Heart left ventricle (tissue), 16 donors: ENCODE measurements around the gene RHPN2. TPM values are rescaled to one million over a fixed set of nuclear protein-coding genes. Genes with fewer than 3 reads are reported as not detected.
"Not testable (repeated sequence)": the region's sequence is repeated elsewhere in the genome, so short reads cannot be mapped to it uniquely, and the experiment has no call there.

Source experiments
- ATAC-seq, 4 donors: fragments of 200-7000 bp; cut with Tn5 transposase; one replicate each; pipeline ENCODE4 v1.9.1; 2020 to 2022; ENCODE audit warnings: moderate library complexity in 4 of 4, mild to moderate bottlenecking in 3 of 4, moderate number of reproducible peaks in 1 of 4
- DNase-seq, 5 donors: peaks; one replicate each; pipeline ENCODE4 v3.0.0-alpha.2; 2020
- H3K27ac ChIP-seq, 12 donors: fragments of 200-600 bp; sonication (generic) in 4 of 12; one replicate each; pipeline versions ENCODE4 v1.5.0 to v1.8.0; 2016 to 2022; ENCODE audit warnings: mild to moderate bottlenecking in 2 of 12
- H3K27me3 ChIP-seq, 9 donors: fragments of 200-600 bp; sonication (generic) in 2 of 9; one replicate each; pipeline versions ENCODE4 v1.5.1 to v1.8.0; 2016 to 2022; ENCODE audit warnings: mild to moderate bottlenecking in 3 of 9
- H3K36me3 ChIP-seq, 9 donors: fragments of 200-600 bp; sonication (generic) in 2 of 9; one replicate each; pipeline versions ENCODE4 v1.5.0 to v1.8.0; 2018 to 2022; ENCODE audit warnings: mild to moderate bottlenecking in 2 of 9
- H3K4me1 ChIP-seq, 12 donors: fragments of 200-600 bp; sonication (generic) in 4 of 12; one replicate each; pipeline versions ENCODE4 v1.5.0 to v1.8.0; 2016 to 2022; ENCODE audit warnings: mild to moderate bottlenecking in 3 of 12
- H3K4me3 ChIP-seq, 12 donors: fragments of 200-600 bp; sonication (generic) in 4 of 12; one replicate each; pipeline versions ENCODE4 v1.5.0 to v1.8.0; 2017 to 2022; ENCODE audit warnings: mild to moderate bottlenecking in 9 of 12, moderate library complexity in 4 of 12
- H3K9me3 ChIP-seq, 12 donors: fragments of 200-600 bp; sonication (generic) in 4 of 12; one replicate each; pipeline versions ENCODE4 v1.5.0 to v1.8.0; 2016 to 2022; ENCODE audit warnings: mild to moderate bottlenecking in 1 of 12
- POLR2A ChIP-seq, 2 donors: fragments of 450-650 bp; IDR thresholded peaks; one replicate each; pipeline ENCODE4 v1.6.1; 2017; ENCODE audit warnings: antibody characterized with exemption in 2 of 2, mild to moderate bottlenecking in 2 of 2, moderate library complexity in 2 of 2
- WGBS, 4 donors: extraction: QIAGEN DNeasy Blood & Tissue Kit in 2 of 4; methylation state at CpG; one replicate each; pipeline versions ENCODE4 v1.1.5 to v1.1.7; 2013 to 2018; 5-methylcytosine and 5-hydroxymethylcytosine counted together
- intact Hi-C, 10 donors: fragments of 100-400 bp; cut with DNase I; formaldehyde crosslinking; loops; one replicate each; pipeline versions ENCODE4 v1.11.1 to v1.14.2; 2022
- polyA plus RNA-seq, 2 donors: library from polyadenylated mRNA; stranded (reverse); fragments of 200-250 nt; gene quantifications; one replicate each; pipeline ENCODE4 v1.2.3, GENCODE V29; 2013
- total RNA-seq, 9 donors: library from RNA; depleted of rRNA in 2 of 9; stranded (reverse); fragments of >200 nt in 2 of 9; fragmentation: NEBNext Ultra II Directional in 3 of 9; extraction: Animal tissue kit (Norgen Biotek cat#: 25700) in 3 of 9; gene quantifications; one replicate each; pipeline versions ENCODE4 v1.1.0 to v1.2.4, GENCODE V29; 2016 to 2023
- TF ChIP-seq, protein P1 (sequence below), 12 donors: fragments of 200-600 bp; sonication (generic) in 4 of 12; IDR thresholded peaks; one replicate each; pipeline versions ENCODE4 v1.5.0 to v1.8.0; 2018 to 2022; ENCODE audit warnings: antibody characterized with exemption in 12 of 12, mild to moderate bottlenecking in 5 of 12
- donor health status: ischemic (EF 13 %, LVEDD 7.1; RV severe dilation, severe dysfunction).
- donor health status: healthy with polysubstance abuse.
- donor health status: DM: no; HTN: yes; CAD: no.
- donor health status: DM: no; HTN: no; CAD: no.
- donor health status: ischemic (EF 25% LVEDD 6.9; RV normal size, moderate dysfunction).
- donor health status: ischemic (EF 25% LVEDD 5.7; RV mildly dilated, moderate dysfunction).
- donor health status: healthy.
- donor health status: DM: yes; HTN: yes; CAD: no.
- donor health status: ischemic (EF 35%, LVEDD 5.7; RV mildly dilated, moderate dysfunction).
- donor health status: nonischemic (EF 11% LVEDD 7.7; RV severe dilation, severe dysfunction).
- donor health status: DM: yes; HTN: yes; CAD: no.
- donor health status: PGD.
- donor health status: ischemic (EF 29% LVEDD 5.4; RV normal size, mild dysfunction).
- donor health status: nonischemic (EF 23%, LVEDD 6.1; RV moderate dilation, normal function).

RHPN2 gene
- total and polyA plus RNA-seq, 11 donors, result 0.35 to 3.7 (median 1.9) TPM

DNA sequence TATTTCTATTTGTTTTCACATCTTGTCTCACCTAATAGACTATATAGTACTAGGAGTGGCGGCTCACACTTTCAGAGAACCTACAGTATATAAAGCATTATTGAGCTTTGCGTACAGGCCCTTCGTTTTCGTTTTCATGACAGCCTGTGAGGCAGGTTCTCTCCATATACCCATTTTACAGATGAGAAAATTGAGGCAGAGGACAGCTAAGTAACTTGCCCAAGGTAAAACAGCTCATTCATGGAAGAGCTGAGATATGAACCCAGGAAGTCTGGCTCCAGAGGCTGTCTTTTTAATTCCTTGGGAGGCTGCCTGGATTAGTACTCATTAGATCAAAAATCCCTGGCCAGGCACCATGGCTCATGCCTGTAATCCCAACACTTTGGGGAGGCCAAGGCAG is 63.8 kb downstream of the RHPN2 start:
- H3K4me1 ChIP-seq, result no peaks in the 10 kb centered on the region
- H3K36me3 ChIP-seq, result no peaks in the 10 kb centered on the region
- H3K27ac ChIP-seq, result no peak overlapping the region
- ATAC-seq (no peak), DNase-seq (no peak)
- H3K27me3 ChIP-seq, result no peaks in the 10 kb centered on the region
- TF ChIP-seq, protein P1, sequence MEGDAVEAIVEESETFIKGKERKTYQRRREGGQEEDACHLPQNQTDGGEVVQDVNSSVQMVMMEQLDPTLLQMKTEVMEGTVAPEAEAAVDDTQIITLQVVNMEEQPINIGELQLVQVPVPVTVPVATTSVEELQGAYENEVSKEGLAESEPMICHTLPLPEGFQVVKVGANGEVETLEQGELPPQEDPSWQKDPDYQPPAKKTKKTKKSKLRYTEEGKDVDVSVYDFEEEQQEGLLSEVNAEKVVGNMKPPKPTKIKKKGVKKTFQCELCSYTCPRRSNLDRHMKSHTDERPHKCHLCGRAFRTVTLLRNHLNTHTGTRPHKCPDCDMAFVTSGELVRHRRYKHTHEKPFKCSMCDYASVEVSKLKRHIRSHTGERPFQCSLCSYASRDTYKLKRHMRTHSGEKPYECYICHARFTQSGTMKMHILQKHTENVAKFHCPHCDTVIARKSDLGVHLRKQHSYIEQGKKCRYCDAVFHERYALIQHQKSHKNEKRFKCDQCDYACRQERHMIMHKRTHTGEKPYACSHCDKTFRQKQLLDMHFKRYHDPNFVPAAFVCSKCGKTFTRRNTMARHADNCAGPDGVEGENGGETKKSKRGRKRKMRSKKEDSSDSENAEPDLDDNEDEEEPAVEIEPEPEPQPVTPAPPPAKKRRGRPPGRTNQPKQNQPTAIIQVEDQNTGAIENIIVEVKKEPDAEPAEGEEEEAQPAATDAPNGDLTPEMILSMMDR (IDR thresholded peaks at IDR 0.05), result no peak
- TF ChIP-seq POLR2A (IDR thresholded peaks at IDR 0.05), result no peak
- intact Hi-C loops, result no loop called here
- H3K9me3 ChIP-seq, result no peaks in the 10 kb centered on the region
- H3K4me3 ChIP-seq, result no peak overlapping the region
- 91 to 98% (median 94%) methylated on average over 4 of the region's 4 CpGs for WGBS, 4 donors

DNA sequence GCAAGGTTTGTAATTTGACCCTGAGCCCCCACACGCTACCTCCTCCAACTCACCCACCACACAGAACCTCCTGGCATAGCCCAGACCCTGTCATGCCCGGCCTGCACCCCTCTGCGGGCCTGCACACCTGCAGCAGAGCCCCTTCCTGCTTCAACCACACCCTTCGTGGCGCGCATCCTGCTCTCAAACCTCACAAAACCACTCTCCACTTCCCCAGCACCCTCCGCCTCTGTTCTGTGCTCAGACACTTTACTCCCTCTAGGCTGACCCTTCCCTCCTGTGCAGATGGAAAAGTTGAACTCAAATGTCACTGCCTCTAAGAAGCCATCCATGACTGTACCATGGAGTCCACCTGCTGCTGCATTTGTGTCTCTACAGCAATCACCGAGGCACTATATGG is 64.2 kb downstream of the RHPN2 start:
- H3K27me3 ChIP-seq, result no peaks in the 10 kb centered on the region
- H3K4me1 ChIP-seq, result no peaks in the 10 kb centered on the region
- no peak for DNase-seq
- intact Hi-C loops, result no loop called here
- H3K9me3 ChIP-seq, result no peaks in the 10 kb centered on the region
- WGBS, 4 donors, result 86 to 96% (median 86%) methylated on average over 8 of the region's 8 CpGs
- TF ChIP-seq POLR2A (IDR thresholded peaks at IDR 0.05), result no peak
- TF ChIP-seq, protein P1 (IDR thresholded peaks at IDR 0.05), result no peak
- H3K36me3 ChIP-seq, result no peaks in the 10 kb centered on the region
- no peak overlapping the region for H3K4me3 ChIP-seq
- ATAC-seq, result no peak
- H3K27ac ChIP-seq, result no peak overlapping the region

DNA sequence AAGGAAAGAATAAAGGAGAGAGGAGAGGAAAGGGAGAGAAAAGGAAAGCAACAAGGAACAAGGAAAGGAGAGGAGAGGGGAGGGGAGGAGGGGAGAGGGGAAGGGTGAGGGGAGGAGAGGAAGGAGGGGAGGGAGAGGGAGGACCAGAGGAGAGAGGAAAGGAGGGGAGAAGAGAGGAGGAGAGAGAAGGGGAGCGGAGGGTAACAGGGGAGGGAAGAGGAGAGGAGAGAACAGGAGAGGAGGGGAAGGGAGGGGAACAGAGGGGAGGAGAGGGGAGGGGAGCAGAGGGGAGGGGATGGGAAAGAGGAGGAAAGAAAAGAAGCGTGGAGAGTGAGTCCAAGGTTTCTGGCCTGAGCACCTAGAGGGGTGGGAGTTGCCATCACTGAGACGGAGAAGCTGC is 66.0 kb downstream of the RHPN2 start:
- Histone ChIP-seq H3K36me3 (no peaks in the 10 kb centered on the region), H3K27ac (no peak overlapping the region), H3K27me3 (no peaks in the 10 kb centered on the region), H3K4me3 (no peak overlapping the region), H3K4me1 (no peaks in the 10 kb centered on the region), H3K9me3 (no peaks in the 10 kb centered on the region)
- intact Hi-C loops, result no loop called here
- no peak for ATAC-seq
- 75 to 82% (median 79%) methylated on average over 3 of the region's 3 CpGs for WGBS, 4 donors
- TF ChIP-seq, protein P1 (IDR thresholded peaks at IDR 0.05), result no peak
- no peak for TF ChIP-seq POLR2A (IDR thresholded peaks at IDR 0.05)
- DNase-seq, result no peak

DNA sequence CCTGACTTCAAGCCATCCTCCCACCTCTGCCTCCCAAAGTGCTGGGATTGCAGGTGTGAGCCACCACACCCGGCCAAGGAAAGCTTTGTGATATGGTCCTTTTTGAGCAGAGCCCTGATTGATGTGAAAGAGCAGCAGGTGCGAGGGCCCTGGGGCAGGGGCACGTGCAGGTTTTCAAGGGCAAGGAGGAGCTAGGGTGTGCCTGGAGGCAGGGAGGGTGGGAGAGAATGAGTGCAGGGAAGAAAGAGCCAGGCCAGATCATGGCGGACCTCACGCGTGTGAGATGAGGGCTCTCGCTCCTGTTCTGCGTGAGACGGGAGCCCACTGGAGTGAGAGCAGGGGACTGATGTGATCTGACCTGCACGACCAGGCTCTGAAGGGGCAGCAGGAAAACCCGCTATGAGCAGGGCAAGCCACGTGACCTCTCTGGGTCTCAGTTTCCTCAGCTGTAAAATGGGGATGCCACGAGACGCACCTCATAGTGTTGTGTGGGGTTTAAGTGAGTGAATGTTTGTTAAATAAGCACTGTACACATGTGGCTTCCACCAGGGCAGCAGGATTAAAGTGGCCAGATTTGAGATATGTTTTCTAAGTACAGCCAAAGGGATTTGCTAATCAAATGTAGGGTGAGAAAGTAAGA is 66.9 kb downstream of the RHPN2 start:
- Histone ChIP-seq H3K36me3 (no peaks in the 10 kb centered on the region), H3K4me3 (no peak overlapping the region), H3K9me3 (no peaks in the 10 kb centered on the region), H3K4me1 (no peaks in the 10 kb centered on the region), H3K27ac (no peak overlapping the region), H3K27me3 (no peaks in the 10 kb centered on the region)
- intact Hi-C loops, result no loop called here
- TF ChIP-seq, protein P1 (IDR thresholded peaks at IDR 0.05), result no peak
- no peak for TF ChIP-seq POLR2A (IDR thresholded peaks at IDR 0.05)
- ATAC-seq (no peak), DNase-seq (no peak)
- 86 to 94% (median 92%) methylated on average over 14 of the region's 14 CpGs for WGBS, 4 donors

DNA sequence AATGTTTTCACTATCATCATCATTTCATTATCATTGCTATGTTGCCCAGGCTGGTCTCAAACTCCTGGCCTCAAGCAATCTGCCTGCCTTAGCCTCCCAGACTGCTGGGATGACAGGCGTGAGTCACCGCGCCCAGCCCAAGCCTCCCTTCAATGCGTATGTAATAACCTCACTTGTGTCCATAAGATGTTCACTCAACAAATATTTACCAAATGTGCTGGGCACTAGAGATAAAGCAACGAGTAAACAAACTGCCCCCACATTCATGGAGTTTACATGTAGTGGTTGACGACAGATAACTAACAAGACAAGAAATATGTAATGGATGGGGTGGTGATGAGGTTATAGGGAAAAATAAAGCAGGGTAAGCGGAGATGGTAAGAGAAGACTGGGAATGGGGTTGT is 67.6 kb downstream of the RHPN2 start:
- WGBS, 4 donors, result 67 to 75% (median 72%) methylated on average over 7 of the region's 7 CpGs
- H3K4me1 ChIP-seq, H3K36me3 ChIP-seq, H3K4me3 ChIP-seq, intact Hi-C loops, H3K27me3 ChIP-seq, H3K27ac ChIP-seq, ATAC-seq, H3K9me3 ChIP-seq, DNase-seq: not testable (repeated sequence)

DNA sequence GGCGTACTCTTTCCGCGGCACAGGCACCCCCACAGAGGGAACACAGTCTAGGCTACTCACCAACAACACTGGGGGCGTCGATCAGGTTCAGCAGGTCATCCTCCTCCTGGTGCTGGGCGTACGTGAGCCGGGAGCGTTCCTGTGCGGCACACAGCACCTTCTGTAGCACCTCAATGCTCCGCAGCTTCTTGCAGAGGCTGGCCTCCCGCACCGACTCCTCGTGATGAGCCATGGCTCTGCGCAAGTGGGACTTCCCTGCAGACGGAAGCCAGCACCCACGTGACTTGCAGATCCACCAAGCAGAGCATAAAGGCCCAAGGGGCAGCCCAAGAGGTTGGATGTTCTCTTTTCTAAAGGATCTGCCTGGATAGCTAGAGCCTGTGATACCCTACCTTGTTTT is 68.7 kb downstream of the RHPN2 start:
- DNase-seq, ATAC-seq, H3K27me3 ChIP-seq, H3K4me3 ChIP-seq, H3K36me3 ChIP-seq, intact Hi-C loops, H3K27ac ChIP-seq, H3K9me3 ChIP-seq, H3K4me1 ChIP-seq: not testable (repeated sequence)
- WGBS, 4 donors, result 73 to 84% (median 81%) methylated on average over 8 to 17 of the region's 17 CpGs
